ENCODE results near the gene TEAD4.

DNA sequence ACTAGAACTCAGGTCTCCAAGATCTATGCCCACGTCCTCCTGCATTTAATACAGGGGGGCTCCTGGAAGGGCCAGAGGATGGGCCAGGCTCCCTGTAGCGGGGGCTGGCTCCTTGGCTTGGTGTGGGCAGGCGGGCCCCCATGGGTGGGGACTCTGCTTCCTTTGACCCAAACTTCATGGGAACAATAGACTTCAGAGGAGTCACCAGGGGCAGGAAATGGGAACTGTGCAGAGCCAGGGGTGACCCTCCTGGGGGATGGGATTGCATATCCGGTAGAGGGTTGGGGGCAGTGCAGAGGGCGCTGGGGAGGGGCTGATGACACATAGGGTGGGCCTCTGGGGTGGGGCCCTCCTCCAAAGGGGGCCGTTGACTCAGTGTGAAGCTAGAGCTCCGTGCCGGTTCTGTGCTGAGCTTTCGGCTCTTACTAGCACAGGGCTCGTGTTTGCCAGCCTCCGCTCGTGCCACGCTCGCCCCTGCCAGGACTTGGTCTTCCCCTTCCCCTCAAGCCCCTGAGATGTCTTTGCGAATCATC lies 4.6 kb downstream of the TEAD4 start:
- TF ChIP-seq, protein P1, sequence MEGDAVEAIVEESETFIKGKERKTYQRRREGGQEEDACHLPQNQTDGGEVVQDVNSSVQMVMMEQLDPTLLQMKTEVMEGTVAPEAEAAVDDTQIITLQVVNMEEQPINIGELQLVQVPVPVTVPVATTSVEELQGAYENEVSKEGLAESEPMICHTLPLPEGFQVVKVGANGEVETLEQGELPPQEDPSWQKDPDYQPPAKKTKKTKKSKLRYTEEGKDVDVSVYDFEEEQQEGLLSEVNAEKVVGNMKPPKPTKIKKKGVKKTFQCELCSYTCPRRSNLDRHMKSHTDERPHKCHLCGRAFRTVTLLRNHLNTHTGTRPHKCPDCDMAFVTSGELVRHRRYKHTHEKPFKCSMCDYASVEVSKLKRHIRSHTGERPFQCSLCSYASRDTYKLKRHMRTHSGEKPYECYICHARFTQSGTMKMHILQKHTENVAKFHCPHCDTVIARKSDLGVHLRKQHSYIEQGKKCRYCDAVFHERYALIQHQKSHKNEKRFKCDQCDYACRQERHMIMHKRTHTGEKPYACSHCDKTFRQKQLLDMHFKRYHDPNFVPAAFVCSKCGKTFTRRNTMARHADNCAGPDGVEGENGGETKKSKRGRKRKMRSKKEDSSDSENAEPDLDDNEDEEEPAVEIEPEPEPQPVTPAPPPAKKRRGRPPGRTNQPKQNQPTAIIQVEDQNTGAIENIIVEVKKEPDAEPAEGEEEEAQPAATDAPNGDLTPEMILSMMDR (conservative IDR thresholded peaks at IDR 0.05): no peak
- TF ChIP-seq EZH2 (IDR thresholded peaks at IDR 0.05; ENCODE audit: low read depth): no peak

Measured in PC-9 (cell line).